ENCODE results near the gene CATSPERZ.

- no peak for TF ChIP-seq CTCF (IDR thresholded peaks at IDR 0.05; ENCODE audit: poor library complexity, severe bottlenecking)
- no peak for TF ChIP-seq REST (IDR thresholded peaks at IDR 0.05; ENCODE audit: borderline replicate concordance)
- no peak for TF ChIP-seq EP300 (conservative IDR thresholded peaks at IDR 0.05; ENCODE audit: poor library complexity, severe bottlenecking)
- no peak for TF ChIP-seq EZH2 (IDR thresholded peaks at IDR 0.05; ENCODE audit: borderline replicate concordance, insufficient read depth, low read length, poor library complexity, severe bottlenecking)
- TF ChIP-seq TAF1 (IDR thresholded peaks at IDR 0.05; ENCODE audit: low read depth), result no peak
- TF ChIP-seq RAD21 (conservative IDR thresholded peaks at IDR 0.05), result no peak
- no peak for TF ChIP-seq SMC3 (conservative IDR thresholded peaks at IDR 0.05; ENCODE audit: poor library complexity)
Measured at GRCh38 chr11:64268893-64269539, 31.1 kb upstream of the CATSPERZ start.

All from neural cell (in vitro differentiated cells).